HG02938 (cell line): ENCODE results near the gene MRPL2.
"Not testable (repeated sequence)": the region's sequence is repeated elsewhere in the genome, so short reads cannot be mapped to it uniquely, and the experiment has no call there.

ENCODE experiments used
- ATAC-seq: cut with Tn5 transposase; IDR thresholded peaks from one replicate; pipeline ENCODE4 v1.9.1; 2021; ENCODE audit warnings: mild to moderate bottlenecking, moderate library complexity; ENCODE audit not compliant: unreplicated experiment

The MRPL2 gene

DNA sequence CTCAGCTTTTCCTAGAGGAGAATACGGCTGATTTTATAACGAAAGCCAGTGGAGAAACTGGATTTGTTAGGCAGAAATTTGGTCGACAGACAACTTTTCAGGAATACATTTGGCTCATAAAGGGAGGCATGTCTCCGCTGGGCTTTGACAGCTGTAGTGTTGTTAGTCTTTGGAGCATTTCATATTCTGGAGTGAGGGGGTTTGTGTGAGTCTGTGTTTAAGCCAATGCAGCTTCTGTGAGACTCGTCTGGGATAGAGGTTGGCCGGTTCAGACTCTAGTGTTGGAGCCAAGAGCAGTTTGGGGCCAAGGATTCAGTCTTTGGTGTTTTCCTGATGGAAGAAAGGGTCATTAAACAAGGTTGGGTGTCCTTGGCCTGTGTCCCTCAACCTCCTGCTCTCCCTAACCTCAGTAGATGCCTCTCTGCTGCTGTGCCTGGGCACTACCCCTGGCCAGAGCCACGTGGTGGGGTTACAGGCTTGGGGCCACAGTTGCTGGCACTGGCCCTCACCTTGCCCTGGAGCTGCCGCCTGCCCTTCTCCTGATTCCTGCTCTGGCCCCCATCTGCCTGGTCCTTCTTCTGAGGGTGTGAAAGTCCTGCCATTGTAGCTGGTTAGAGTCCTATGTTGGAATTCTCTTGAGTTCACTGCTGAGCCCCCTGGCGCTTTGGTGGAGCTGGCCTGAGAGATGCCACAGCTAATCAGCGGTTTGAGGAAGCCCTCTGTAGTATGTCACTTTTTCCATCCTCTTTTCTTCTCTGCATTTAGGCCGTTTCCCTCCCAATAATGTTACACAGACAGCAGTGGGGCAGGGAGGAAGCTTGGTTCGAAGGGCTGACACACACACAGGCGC lies 23.8 kb upstream of the MRPL2 start:
- no peak for ATAC-seq

DNA sequence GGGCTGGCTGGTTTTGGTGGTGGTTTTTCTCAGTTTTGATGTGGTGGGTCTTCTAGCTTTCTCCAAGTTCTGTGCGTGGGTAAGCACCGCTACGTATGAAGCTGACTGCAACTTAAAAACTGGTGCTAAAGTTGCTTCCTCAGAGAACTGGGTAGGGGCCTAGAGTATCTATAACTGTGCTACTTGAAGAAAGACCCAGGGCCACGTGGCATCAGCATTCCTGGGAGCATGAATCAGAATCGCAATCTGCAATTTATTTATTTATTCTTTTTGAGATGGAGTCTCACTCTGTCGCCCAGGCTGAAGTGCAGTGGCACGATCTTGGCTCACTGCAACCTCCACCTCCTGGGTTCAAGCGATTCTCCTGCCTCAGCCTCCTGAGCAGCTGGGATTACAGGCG lies 22.7 kb upstream of the MRPL2 start:
- ATAC-seq, result not testable (repeated sequence)

DNA sequence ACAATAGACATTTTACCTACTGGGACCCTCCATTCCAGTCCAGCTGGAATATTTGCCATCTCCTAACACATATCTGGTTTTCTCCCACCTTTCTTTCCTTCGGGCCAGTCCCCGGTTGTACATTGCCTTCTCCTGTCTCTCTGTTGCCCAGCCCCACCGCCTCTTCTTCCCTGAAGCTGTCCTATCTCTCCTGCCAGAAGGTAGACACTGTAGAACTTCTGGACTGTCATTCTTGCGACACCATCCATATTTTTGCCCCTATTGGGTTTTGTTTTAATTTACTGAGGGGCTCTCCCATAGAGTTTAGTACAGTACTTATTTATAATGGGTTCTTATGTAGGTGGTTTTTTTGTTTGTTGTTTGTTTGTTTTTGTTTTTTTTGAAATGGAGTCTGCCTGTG lies 21.8 kb upstream of the MRPL2 start:
- no peak for ATAC-seq

DNA sequence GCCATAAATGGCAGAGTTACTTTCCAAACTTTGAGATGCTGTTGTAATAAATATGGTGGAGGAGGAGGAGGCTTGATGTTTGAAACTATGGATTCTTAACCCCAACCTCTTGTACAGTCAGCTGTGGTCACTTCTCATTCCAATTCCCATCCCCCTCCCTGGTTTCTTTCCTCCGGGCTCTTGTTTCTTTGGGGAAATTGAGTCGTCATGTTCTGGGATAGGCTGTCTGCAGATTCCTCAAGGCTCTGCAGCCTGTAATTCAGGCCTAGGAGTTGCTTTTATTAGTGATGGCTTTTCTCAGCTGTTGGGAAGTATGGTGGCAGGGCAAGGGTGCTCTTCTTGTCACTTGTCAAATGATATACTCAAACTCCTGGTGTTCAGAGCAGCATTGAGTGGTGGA lies 19.5 kb upstream of the MRPL2 start:
- no peak for ATAC-seq

DNA sequence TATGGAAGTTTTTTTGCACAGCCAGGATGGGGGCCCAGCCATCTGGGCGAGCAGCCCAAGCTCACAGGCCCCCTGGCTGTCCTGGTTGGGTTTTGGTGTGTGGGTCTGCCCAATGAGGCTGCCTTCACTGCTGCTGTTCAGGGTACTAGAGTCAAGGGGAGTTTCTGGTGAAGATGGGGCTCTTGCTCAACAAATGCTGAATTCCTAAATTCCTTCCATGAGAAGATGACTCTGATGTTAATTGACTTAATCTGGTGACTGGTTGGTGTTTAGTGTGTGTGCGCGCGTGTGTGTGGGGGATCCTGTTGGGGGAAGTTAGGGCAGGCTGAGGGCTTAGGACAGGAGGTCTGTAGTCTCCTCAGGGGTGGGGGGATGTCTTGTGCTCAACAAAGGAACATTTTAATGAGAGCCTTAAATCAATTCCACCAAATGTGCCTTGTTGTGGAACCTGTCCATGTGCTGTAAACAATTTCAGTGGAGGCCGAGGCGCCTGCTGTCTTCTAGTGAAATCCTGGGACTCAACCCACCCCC lies 18.8 kb upstream of the MRPL2 start:
- no peak for ATAC-seq

DNA sequence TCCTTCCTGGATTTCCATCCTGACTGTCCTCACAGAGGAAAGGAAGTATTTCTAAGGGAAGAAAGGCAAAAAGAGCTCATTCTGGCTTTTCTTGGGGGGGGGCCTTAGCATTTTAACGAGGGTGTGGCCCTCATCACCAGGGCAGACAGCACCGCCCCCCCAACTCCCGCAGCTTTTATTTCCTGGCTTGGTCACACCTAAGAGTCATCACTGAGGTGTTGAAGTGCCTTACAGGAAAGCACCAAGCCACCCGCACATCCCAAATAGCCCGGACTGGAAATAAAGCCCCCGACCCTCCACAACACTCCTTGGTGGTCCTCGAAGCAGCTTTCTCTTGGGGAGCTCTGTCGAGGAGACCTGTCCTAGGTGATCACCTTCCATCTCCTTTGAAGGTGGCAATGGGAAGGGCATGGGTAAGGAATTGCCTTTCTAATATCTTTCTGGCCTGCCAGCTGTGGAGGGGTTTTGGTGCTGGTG lies 18.1 kb upstream of the MRPL2 start:
- ATAC-seq, result no peak

DNA sequence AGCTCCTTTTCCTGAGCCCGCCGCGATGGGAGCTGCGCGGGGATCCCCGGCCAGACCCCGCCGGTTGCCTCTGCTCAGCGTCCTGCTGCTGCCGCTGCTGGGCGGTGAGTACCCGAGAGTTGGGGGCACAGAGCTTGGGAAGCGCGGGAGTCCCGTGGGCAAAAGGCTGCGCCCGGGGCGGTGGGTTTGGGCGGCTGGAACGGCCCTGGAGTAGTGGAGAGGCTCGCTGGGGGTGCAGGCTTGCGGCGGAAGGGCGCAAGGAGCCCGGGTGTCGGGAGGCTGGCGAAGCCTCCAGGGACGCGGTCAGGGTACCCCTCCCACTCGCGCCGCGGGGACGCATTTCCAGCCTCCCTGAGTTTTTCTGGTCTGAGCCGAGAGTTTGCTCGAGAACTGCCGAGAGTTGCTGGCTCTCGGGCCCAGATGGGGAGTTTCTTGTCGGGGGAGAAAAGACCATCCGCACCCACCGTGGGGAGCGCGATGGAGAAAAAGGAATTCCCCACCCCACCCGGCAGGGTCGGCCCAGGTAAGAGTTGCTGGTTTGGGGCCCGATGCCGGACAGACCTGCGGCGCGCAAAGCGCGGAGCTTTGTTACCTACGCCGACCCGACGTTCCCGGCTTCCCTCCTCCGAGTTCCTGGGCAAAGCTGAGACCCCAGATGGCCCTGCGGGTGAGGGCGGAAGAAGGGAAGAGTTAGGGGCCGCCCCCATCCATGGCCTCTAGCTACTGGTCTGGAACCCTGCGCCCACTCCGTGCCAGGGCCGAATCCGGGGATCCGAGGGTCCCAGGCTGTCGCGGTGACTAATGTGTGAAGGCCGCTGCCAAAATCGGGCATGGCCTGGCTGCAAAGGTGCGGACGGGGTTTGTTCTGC lies 17.5 kb upstream of the MRPL2 start:
- no peak for ATAC-seq

DNA sequence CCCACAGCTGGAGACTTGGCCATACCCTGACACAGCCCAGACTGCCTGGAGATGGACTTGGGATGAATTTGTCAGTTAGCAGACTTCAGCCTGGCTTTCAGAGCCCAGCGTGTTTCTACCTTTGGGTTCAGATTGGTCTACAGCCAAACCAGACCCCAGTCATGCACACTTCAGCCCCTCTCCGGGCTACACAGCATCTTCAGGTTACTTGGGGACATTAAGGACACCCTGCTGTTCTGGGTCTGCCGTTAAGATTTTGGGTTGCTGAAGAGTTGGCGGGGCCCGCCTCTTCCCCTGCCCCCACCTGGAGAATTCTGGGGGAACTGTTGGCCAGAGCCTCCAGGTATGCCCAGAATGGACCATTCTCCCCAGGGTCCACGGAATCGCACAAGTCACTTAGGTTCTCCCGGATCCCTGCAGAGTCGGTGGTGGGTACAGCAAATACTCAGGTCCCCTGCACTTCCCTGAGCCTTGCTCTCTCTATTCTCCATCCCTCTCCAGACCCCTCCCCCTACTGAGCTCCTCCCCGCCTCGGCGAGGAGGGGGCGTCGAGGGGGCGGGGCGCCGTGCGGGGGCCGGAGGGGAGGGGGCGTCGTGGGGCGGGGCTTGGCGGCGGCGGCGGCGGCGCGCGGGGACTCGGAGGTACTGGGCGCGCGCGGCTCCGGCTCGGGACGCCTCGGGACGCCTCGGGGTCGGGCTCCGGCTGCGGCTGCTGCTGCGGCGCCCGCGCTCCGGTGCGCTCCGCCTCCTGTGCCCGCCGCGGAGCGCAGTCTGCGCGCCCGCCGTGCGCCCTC lies 16.6 kb upstream of the MRPL2 start, which contains the start of gene PTK7:
PTK7 (plus strand) TSS at position 645 of the 794 bp plus-strand sequence. CDS start 175 bp downstream, outside the sequence.
- ATAC-seq, result no peak

DNA sequence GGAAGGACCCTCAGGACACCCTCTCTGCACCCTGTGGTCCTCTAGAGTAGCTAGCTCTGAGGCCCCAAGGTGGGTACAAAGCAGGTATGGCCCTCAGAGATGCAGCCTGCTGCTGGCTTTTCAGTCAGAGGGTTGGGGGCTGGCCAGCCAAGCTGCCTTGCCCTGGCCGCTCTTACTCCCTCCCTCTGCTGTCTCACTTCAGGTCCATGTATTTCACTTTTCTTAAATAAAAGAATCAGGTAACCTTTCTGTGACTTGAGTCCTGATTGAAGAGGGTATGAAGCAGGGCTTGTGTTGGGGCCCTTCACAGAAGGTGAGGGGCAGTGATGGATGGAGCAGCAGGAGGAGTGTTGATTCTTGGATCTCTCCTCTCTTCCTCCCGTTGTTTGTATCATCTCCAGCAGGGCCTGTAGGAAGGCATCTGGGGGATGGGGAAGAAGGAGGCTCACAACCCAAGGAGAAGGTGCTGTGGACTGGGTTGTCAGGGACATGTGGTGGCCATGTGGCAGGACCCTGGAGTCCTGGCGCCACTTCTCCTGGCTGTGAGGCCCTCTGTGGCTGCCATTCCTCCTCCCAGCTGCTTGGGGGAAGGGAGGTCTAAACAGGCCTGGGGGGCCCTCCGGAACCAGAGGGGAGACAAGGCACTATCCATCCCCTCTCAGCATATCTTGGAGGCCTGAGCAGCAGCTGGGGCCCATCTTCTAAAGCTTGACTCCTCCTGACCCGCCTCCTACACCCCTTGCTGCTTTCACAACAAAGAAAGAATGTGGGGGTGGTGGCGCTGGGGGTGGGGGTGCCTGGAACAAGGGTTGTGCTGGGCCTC lies 15.8 kb upstream of the MRPL2 start:
- ATAC-seq, result no peak

DNA sequence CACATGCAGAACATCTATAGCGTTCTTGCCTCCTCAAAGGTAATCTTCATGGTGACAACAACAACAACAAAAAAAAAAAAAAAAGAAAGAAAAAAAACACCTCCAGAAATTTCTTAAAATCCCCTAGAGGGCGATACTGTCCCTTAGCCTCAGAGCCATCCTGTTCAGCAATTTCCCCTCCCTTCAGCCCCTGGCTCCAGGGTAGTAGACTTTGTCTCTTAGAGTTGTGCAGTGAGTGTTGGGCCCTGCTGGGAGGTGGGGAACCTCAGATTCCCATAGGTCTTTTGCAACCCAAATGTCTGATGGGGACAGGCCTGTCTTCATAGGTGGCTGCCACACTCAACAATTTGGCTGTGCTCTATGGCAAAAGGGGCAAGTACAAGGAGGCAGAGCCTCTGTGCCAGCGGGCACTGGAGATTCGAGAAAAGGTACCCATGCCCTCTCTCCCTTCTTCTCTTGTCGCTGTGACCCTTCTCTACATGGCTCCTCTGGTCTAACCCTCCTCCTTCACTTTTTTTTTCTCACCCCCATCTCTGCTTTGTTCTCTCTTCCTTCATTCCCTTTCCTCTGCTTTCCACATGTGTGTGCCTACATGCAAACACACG lies 10.9 kb upstream of the MRPL2 start:
- ATAC-seq, result no peak

DNA sequence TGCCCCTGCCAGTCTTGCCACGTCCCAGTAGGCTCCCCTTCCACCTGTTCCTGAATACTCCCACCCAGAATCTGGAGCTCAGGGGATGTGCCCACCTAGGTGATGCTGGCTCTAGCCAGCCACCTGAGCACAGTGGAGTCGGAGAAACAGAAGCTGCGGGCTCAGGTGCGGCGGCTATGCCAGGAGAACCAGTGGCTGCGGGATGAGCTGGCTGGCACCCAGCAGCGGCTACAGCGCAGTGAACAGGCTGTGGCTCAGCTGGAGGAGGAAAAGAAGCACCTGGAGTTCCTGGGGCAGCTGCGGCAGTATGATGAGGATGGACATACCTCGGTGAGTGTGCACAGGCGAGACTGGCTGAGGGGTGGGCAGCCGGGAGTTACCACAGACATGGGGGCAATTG lies 3.6 kb upstream of the MRPL2 start:
- ATAC-seq, result no peak

DNA sequence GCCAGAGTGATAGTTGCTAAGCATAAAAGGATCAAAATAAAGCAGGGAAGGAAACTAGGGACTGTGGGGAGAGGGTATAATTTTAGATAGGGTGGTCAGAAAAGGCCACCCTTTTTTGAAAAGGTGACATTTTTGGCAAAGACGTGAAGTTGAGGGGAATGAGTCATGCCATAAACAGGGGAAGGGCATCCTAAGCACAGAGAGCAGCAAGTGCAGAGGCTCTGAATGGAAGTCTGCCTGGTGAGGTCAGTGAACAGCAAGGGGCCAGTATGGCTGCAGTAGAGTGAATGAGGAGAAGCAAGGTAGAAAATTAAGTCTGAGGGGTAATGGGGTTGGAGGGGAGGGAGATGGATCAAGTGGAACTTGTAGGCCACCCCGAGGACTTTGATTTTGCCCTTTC lies 2.6 kb upstream of the MRPL2 start:
- ATAC-seq, result no peak

DNA sequence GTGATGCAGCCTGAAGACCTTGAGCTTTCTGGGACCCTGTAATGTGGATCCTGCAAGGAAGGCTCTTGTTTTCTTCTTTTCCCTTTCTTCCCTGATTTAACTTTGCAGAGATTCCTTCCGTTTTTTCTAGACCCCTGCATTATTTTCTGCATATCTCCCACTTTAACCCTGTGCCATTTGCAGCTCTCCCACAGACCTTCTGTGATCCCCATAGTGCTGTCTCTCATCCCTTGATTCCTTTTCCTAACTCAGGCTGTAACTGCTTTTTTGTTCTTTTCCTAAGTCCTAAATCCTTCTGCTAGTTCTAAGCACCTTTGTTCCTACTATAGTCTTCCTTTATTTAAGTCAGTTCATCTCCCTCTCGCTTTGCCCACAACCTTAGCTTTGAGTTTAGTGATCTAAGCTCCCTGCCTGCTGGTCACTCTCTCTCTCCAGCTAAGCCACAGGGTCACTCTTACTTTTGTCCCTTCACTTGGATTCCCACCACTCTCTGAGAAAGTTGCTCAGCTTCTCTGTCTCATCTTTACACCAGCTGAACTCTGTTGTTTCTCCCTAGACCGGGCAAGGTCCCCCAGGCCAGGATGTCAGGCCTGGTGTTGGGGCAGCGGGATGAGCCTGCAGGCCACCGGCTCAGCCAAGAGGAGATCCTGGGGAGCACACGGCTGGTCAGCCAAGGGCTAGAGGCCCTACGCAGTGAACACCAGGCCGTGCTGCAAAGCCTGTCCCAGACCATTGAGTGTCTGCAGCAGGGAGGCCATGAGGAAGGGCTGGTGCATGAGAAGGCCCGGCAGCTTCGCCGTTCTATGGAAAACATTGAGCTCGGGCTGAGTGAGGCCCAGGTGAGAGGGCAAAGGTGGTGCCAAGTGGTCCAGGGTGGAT lies 1.8 kb upstream of the MRPL2 start:
- no peak for ATAC-seq

DNA sequence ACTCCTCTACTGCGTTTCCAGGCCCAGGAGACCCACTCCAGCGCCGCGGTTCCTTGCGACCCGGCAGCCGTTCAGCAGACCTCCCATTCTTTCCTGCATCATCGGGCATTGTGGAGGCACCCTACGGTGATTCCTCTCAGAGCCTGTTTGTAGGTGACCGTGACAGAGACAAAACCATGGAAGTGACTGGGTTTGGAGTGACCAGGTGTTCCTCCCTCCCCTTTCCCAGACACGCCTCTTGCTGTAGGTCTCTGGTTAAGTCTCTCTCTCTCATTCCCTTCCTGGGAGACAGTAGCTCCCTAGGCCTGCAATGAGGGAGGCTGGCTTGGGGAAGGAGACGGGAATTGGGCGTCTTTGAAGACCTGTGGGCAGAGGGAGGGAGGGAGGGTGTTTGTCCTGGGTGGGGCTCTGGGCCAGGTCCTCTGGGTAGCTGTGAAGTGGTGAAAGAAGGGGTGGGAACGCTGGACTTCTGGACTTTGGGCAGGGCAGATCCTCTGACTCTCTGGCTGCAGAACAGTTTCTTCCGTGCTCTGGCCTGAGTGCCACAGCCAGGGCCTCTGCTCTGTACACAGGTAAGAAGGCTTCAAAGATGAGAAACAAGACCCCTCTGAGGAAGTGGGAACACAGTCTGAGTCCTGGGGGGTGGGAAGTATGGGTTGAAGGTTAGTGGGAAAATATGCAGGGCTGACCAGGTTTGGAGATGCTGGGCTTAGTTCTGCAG lies 960 bp upstream of the MRPL2 start:
- ATAC-seq, result no peak

DNA sequence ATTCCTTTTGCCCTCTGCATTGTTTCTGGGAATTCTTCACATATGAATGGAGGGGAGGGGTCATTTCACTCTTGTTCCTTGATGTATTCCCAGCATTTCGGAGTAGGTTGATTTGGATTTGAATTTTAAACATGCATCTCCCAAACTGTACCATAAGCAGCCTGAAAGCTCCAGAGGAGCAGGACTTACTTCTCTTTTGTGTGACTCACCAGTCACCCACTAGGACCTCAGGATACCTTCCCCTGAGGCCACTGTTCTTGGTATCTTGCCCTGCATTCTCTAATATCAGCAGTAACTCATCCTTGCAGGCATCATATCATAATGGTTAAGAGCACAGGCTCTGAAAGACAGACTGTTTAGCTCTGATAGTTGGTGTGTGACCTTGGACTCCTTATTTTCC lies 703 bp downstream of the MRPL2 start:
- no peak for ATAC-seq

DNA sequence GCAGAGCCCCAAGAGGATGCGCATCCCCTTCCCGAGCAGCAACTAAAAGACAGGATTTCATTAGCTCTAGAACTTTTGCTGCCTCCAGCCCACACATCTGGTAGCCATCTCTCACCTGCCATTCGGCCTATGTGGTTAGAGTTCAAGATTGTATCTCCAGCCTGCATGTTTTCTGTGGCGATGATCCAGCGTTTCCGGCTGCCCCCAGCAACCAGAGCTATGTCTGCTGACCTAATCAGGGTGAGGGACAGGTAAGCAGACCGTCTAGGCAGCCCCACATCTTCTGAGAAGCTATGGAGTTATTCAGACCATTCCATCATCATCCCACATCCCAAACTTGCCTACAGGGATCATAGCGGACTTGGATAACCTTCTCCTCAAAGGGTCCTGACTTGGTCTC lies 3.3 kb downstream of the MRPL2 start:
- ATAC-seq, result no peak

DNA sequence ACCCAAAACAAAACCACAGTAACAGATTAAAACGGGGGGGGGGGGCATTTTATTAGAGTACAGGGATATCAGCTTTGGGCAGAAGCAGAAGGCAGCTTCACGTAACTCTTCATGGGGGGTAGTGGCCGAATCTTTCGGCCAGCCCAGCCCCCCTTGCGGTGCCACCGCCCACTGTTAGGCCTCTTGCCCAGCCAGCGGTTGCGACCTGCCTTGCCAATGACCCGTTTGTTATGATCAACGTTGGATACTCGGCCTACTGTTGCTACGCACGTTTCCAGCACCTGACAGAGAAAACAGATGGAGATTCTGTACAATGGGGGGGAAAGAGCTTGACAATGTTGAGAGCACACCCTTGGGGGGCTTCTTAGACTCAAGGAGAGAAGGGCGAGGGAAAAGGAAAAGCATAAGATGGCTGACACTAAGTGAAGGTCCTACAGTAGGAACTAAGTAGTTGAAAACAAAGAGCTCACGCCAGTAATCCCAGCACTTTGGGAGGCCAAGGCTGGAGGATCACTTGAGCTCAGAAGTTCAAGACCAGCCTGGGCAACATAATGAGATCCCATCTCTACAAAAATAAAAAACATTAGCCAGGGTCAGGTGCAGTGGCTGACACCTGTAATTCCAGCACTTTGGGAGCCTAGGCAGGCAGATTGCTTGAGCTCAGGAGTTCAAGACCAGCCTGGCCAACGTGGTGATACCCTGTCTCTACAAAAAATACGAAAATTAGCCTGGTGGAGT lies 4.9 kb downstream of the MRPL2 start:
- ATAC-seq, result no peak
